Putamen (tissue), 1 donor: ENCODE results near the gene IL6R.

Experiments
- DNase-seq: peaks from one replicate; pipeline ENCODE4 v3.0.0-alpha.2; 2016; ENCODE audit warnings: low spot score

The IL6R gene

GRCh38 chr1:154427173-154428139, 22.3 kb downstream of the IL6R start:
- no peak for DNase-seq

GRCh38 chr1:154429118-154429517, 24.0 kb downstream of the IL6R start:
- DNase-seq: no peak

- no peak for DNase-seq
Measured at GRCh38 chr1:154429841-154430611, 24.9 kb downstream of the IL6R start.

- no peak for DNase-seq
Measured at GRCh38 chr1:154430903-154431302, 25.8 kb downstream of the IL6R start.

- DNase-seq: no peak
Measured at GRCh38 chr1:154431586-154432373, 26.6 kb downstream of the IL6R start.

- no peak for DNase-seq
Measured at GRCh38 chr1:154433161-154433764, 28.1 kb downstream of the IL6R start.

GRCh38 chr1:154434346-154435085, 29.4 kb downstream of the IL6R start:
- DNase-seq: no peak

- no peak for DNase-seq
Measured at GRCh38 chr1:154435599-154436200, 30.6 kb downstream of the IL6R start.

- DNase-seq: no peak
Measured at GRCh38 chr1:154436433-154436832, 31.3 kb downstream of the IL6R start.

GRCh38 chr1:154440036-154440804, 35.1 kb downstream of the IL6R start:
- no peak for DNase-seq

- DNase-seq: no peak
Measured at GRCh38 chr1:154441241-154441888, 36.2 kb downstream of the IL6R start.

- no peak for DNase-seq
Measured at GRCh38 chr1:154442006-154442740, 37.0 kb downstream of the IL6R start.

GRCh38 chr1:154443274-154444013, 38.3 kb downstream of the IL6R start:
- DNase-seq: no peak

- DNase-seq: no peak
Measured at GRCh38 chr1:154445040-154445472, 39.9 kb downstream of the IL6R start.

GRCh38 chr1:154446292-154446691, 41.1 kb downstream of the IL6R start:
- DNase-seq: no peak

- no peak for DNase-seq
Measured at GRCh38 chr1:154446789-154447188, 41.6 kb downstream of the IL6R start.

GRCh38 chr1:154448331-154448811, 43.2 kb downstream of the IL6R start:
- DNase-seq: no peak

GRCh38 chr1:154453161-154453560, 48.0 kb downstream of the IL6R start:
- no peak for DNase-seq
